A204.1 (cell line): Measurements from ENCODE around the gene TNNC1.

ENCODE experiments used
- FAIRE-seq: peaks from 2 replicates; lab custom pipeline; 2012; peaks lifted over from hg19 to GRCh38; lab: Jason Lieb, UNC

TNNC1 gene

DNA sequence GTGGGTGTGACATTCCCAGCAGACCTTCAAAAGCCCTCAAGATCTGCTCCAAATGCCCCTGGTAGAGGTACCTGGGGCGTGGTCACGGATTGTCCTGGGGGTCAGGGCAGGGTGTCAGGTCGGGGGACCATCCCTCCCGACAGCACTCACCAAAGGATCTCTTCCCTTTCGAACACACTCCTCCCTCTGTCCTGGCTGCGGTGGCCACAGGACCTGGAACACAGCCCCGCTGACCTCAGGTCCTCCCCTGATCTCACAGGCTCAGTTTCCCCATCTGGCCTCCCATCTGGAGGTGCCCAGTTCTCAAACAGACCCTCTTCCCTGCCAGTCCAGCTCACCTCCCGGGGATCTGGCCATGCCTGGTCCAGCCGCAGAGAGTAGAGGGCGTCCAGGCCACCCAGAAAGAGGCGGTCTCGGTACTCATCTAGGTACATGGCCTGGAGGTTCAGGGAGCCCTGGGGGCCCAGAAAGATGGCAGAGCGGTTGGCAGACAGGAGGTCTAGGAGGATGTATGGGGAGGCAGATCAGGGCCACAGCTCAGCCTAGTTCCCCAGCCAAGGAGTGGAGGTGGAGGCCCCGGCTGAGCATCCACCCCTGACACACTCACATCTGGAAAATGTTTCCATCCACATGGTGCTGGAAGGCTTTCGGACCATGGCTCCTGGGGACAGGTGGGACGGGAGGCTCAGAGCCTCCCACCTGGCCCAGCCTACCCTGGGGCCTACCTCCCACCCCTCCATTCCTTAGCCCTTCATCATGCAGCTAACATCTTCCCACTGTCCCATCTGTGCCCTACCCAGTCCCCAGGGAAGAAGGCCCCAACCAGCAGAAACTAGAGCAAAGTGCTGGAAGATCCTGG, 11.2 kb downstream of the TNNC1 start:
- FAIRE-seq, result no peak

DNA sequence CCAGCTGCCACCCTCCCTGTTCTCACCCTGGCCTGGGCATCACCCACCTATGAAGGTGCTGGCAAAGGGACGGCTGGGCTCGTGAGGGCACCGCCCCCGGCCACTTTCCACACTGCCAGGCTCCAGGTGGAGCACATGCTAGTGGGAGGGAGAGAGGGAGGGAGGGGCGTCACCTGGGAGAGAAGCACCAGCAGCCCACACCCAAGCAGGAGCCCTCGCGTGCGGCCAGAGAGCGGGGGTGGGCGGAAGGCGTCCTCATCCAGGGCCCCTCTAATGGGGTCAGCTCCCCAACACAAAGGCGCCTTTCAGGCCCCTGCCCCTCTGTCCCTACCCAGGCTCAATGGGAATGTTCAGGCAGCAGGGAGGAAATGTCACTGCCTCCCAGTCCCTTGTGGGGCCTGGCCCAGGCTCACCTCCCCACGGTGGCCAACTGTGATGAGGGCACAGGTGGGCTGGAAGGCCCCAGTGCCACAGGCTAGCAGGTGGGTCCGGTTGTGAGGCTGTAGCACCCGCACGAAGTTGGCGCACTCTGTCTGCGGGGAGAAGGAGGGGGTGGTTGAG, 12.0 kb downstream of the TNNC1 start:
- FAIRE-seq, result no peak

DNA sequence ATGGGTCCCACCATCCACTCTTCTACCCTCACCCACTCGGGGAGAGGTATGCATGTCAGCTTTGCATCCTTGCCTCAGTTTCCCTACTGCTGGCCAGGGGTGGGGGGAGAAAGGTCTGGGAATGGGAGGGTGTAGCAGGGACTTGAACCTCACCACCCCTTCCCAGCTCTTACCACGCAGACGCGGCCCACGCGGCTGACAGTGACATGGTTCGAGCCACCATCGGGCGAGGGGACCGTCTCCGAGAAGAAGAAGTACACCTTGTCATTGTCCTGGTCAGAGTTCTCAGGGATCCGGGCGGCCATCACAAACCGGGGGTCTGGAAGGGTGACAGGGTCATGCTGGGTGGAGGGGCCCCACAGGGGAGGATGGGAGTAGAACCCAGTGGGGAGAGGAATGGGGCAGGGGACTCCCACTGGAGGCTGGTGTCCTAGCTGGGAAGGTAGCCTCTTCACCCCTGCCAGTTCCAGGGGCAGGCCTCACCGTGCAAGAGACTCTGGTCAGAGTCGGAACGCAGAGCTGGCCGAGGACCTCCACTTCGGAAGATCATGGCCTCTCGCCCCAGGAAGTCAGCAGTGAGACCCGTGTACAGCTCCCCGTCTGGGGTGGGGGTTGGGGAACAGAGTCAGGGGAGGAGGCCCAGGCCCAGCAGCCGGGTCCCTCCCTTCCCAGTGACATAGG, 12.6 kb downstream of the TNNC1 start:
- FAIRE-seq, result no peak

DNA sequence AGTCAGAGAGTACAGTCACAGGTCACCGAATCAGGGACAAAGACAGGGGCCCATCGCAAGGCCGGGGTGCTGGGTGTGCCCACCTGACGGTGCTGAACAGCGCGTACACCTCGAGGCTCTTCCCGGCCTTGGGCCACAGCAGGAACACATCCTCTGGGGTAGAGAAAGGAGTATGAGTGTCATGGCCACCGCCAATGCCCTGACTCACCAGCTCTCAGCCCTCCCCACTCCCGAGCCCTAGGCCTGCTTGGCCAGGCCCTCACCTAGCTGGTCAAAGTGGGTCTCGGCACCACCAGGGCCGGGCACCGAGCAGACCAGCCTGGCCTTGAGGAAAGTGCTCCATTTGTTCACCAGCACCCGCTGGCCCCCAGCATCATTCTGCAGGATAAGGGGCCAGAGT, 13.2 kb downstream of the TNNC1 start:
- FAIRE-seq, result no peak

DNA sequence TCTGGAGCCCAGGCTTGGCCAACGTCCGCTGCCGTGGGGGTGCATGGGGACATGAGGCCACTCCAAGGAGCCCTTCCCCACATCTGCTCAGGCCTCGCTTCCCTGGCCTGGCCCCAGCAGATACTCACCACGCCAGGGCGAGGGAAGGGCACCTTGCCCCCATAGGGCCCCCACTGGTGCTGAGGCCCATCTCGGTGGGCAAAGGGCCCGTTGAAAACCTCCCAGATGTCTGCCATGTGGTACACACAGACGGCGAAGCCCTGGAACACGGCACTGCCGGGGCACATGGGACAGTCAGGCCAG, 13.6 kb downstream of the TNNC1 start:
- FAIRE-seq, result no peak

DNA sequence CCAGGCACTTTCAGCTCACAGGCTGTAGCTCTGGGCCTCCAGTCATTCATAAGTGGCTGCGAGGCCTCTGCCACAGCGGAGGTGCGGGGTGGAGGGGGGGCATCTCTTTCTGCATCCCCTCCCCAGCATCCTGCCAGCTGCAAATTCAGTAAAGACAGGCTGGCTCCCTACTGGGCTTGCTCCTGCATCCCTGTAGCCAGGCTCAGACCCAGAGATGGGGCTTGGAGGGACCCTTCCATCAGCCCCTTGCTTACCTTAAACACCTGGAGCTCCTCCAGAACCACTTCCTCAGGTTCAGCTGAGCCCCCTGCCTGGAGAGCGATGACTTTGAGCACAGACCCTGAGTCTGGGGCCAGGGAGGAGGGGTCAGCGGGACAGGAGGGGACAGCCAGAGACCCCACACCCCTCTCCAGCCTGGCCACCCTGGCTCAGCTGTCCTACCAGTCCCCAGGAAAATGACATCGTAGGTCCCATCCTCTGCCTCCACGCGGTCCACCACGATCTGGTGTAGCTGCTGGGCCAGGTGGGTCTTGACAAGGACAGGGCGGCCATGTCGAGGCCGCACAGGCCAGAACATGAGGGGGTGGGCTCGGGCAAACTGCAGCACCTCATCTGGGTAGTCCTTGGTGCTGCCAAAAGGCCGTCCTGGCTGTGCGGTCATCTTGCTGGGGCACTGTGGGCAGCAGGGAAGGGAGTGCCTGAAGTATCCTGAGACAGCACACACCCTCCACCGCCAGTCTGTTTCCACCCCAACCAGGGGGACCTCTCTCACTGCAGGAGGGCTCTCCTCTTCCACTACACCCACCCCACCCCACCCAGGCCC, 14.2 kb downstream of the TNNC1 start:
- no peak for FAIRE-seq

DNA sequence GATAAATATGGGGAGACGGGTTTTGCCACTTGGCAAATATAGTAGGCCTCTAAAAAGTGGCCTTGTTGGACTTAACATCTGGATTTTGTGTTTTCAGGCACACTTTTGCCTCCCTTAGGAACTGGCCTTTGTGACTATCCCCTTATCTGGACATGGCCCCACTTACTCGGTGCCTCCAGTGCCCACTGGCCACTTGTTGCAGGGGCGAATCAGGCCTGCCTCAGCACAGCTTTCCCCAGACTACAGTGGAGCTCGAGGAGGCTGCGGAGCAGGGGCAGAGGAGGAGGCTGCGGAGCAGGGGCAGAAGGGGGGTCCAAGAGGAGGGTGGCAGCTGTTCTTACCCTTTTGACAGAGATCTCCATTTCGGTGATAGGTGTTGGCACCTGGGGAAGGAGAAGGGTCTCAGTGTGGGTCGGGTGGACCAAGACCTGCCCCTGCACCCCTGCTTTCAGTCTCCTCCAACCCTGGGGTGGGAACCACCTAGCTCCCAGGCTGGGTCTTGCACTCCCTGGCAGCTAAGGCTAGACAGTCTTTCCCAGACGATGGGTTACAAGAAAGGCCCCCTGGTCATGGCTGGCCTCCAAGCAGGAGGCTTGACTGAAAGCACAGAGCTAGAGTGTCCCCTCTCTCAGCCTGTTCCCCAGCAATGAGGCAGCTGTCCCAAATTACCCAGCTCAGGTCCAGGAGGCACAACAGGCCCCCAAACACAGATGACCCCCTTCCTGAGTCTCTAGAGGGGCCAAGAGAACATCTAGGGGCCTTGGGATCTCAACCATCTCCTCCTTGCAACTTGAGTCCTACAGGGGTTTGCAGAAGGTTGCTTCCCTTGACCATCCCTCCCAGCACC, 15.0 kb downstream of the TNNC1 start:
- no peak for FAIRE-seq

DNA sequence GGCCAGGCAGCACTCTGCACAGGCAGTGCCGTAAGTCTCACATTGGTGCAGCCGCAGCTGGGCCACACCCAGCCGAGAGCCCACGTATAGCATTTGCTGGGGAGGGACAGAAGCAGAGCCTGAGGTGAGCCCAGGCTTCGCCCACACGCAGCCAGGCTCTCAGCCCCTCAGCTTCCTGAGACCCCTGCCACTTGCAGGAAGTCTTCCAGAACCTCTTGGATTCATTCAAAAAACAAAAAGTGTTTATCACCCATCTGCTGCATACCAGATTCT, 15.8 kb downstream of the TNNC1 start:
- FAIRE-seq, result no peak

DNA sequence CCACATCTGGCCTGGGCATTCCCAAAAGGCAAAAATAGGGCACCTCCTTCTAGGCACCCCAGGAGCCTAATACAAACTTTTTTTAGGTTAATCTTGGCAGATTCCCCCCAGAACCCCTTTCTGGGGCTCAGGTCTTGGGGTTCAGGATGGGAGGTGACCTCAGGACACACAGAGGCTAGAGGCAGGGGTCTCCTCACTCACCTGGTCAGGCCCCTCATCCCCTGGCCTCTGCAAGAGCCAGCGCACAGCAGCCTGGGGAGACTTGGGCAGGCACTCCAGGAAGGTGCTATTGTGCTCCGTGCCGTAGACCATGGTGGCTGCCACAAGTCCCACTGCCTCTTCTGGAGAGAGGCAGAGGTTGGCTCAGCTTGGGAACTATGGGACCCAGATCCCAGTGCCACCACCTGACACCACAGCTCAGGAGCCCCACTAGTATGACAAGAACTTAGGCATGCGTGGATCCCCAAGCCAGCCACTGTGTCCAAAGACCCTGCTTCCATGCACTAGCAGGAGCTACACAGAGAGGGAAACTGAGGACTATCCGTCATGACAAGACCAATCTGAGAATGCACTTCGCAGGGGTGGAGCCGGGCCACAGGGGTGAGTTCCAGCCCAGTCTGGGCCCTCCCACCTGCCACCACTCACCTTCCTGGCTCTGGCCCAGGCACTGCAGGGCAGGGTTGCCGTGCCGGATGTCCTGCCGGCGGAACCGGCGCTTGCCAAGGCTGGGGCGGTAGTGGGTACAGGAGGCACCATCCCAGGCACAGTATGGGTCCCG, 16.3 kb downstream of the TNNC1 start:
- FAIRE-seq, result no peak

DNA sequence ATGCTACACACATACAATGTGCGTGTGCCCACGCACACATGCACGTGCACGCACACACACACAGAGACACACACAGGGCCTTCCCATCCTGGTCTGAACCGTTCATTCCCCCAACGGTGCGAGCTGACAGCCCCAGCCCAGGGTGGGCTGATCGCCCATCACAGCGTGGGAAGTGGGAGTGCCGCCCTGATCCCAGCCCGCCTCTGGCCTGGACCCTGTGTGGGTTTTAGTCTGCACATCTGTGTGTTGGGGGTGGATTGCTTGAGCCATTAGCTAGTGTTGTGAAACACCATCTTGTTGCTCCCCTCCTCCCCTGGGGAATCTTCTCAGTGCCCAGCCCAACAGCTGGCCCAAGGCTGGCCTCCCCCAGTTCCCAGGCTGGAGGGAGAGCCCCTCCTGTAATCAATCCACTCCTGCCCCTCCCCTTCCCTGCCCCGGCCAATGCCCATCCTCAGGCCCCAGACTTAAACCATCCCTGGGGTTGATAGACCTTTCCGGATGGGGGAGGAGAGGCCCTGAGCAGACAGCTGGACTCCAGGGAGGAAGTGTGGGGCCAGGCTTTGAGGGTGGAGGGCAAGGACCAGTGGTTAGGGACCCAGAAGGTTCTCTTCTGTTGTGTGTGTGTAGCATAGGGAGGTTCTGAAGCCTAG, 17.2 kb downstream of the TNNC1 start:
- no peak for FAIRE-seq

DNA sequence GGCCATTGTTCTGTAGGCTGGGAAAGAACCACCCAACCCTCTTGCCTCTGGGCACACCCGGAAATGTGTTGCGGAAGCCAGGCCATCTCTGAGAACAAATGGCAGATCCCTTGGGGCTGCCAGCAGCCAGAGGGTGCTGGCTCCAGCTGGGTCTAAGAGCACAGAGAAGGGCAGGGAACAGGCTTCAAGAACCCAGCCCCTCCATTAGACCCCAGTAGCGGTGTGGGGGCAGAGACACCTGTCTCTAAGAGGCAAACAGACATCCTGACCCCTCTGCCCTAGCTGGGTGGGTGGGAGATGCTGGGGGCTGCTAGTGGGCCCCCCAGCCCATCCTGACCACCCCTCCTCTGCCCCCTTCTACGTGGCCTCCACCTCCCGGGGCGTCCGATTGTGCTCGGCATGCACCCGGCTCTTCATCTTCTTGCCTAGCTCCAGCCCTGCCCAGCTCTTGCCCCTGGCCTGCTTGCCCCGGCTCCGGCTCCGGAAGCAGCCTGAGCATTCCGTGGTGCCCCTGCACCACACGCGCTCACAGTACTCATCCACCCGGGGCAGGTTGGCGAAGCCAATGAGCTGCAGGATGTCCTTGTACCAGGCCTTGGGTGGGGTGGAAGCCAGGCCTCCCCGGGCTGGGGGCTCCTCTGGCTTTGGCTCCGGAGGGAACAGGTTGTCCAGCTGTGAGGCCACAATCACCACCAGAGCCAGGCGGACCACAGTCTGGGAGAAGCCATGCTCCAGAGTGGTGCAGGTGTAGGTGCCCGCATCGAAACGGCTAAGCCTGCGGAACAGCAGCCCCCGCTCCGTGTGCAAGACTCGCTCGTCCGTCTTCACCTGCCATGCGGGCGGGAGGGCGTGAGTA, 18.4 kb downstream of the TNNC1 start:
- FAIRE-seq, result no peak

DNA sequence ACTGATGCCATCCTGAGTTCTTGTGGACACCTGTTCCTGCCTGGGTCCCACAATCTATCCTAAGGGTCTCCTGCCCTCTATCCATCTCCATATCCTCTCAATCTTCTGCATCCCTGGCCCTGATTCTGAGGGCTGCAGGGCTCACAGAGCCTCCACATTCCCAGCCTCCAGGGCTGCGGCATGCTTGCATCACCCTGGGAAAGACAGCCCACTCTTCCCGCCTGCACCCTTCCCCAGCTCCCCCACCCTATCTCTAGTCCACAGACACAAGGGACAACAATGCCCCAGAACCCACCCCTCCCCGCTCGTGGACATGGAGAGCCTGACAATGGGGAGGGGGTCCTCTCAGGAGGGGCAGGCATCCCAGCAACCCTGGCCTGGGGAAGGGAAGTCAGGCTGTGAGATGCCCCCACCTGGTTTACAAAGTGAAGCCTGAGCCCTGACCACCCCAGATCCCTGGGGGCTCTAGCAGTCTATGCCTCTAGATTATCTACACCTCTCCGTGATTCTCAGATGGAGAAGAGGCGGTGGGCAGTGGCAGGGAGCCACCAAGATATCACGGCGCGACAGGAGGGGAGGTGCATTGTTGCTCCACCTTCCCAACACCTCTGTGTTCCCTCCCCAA, 19.2 kb downstream of the TNNC1 start:
- FAIRE-seq, result no peak

DNA sequence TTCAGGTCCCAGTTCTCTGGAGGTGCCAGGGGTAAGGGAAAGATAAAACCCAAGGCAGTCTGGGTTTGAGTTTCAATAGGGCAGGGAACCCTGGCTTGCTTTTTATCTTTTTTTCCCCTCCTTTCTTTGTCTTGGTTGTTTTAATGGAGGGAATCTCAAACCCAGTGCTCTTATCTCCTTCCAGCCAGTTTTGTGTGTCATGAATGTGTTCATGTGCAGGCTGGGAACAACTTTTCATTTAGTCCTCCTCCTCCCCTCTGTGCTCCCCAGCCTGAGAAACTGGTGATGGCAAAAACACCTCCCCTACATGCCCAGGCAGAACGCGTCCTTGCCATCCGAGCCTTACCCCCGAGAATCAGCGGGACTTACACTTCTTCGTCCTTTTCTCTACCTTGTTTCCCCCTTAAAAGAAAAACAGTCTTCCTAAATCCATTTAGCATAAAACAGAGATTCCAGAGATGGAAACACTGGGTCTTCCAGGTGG, 19.8 kb downstream of the TNNC1 start:
- no peak for FAIRE-seq

DNA sequence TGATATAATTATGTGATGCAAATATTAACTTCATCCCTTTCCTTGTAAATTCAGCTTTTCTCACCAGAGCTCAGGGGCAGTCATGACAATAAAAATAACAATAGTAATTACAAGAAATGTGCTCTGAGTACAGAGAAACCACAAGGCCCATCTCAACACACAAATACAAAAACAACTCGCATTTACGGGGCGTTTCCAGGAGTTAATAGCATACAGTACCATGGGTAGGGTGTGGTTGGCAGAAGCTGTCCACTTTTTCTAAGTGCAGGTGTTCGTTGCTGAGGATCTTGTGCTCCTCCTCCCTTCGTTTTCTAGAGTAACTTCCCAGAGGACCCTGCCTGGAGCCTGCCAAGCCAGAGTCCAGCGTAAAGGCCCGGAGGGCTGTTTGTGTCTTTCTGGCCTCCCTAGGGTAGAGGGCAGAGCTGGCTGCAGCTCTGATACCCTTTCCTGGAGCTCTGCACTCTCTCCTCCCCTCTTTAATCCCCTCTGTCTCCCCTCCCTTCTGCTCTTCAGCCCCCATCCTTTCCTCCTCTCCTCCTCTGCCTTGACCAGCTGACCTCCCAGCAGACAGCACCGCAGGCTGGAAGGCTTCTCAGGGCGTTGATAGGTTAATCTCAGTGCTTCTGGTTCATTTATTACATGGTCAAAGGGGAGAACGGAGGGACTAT, 20.4 kb downstream of the TNNC1 start:
- no peak for FAIRE-seq

DNA sequence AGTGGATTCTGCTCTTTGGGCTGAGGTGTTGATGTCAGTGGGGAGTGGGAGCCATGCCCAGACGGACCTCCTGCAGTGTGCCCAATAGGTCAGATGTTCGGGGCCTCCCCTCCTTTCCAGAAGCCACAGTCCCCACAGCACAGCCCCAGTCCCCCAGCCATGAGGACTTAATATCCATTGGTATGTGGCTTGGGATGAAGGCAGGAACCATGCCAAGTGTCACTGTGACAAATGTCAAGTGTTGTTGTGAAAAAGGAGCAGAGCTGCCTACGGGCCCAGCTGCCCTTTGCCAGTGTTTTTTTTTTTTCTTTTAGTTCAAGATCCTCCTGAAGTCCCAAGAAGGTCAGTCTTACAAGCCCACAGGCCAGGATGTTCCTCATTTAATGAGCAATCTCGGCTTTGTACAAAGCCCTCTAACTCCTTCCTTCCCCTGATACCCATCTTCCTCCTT, 21.1 kb downstream of the TNNC1 start:
- no peak for FAIRE-seq

DNA sequence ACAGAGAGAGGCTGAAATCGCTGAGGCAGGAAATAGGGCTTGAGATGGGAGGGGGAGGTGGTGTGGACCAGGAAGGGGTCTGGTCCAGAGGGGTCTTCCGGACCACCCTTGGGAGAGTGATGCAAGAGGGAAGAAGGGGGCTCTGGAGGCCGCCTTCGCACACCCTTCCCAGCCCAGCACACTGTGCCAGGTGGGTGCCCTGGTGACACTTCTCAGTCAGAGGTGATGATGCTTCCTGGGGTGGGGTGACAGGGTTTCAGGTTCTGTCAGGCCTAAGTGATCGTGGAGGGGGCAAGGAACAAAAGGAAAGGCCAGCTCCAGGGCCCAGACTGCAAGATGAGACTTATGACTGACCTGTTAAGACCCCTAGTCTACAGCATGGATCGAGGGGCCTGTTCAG, 21.6 kb downstream of the TNNC1 start:
- no peak for FAIRE-seq

DNA sequence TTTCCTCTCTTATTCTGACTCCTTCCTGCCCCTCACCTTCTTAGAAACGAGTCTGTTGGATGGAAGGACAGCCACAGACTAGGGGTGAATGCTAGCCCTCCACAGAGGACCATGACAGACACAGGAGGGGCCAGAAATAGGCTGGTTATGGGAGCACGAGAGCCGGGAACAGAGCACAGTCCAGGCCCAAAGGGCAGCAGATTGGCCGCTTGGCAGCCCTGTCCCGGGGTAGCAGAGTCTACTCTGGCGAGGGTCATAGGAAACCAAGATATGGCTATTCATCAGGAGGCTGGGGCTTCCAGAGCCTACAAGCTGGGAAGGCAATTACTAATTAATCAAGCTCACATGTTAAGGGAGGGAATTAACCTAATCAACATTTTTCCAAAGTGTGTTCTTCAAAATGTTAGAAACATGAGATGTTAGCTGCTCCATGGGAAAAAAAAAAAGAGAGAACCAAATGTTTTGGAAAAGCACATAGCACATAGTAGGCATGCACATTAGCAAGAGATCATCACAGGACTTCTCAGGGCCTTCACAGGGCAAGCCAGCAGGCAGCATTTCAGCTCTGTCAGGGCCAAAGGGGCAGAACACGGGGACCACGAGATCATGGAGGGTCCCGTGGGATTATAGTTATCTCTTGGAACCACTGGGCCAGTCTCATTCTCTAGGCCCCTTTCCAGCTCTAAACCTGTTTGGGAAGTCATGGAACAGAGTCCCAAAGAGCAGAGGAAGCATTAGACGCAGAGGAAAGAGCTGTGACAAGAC, 22.2 kb downstream of the TNNC1 start:
- FAIRE-seq, result no peak

DNA sequence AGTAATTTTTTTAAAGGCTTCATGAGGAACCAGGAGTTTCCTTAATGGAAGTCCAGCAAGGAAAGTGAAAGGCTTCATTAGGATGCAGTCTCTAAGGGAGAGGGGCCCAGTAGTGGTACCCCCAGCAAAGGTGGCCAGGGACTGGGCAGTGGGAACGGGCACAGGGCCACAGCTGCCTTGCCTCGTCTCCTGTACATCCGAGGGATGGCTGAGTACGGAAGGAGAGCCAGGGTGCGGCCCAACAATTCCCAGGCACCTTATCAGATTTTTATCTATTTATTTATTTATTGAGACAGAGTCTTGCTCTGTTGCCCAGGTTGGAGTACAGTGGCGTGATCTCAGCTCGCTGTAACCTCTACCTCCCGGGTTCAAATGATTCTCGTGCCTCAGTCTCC, 23.4 kb downstream of the TNNC1 start:
- FAIRE-seq, result no peak
